IPS DF 19.7 (cell line): ENCODE data around the gene RNMT.
"Not testable (repeated sequence)": the region's sequence is repeated elsewhere in the genome, so short reads cannot be mapped to it uniquely, and the experiment has no call there.

Source experiments
- DNase-seq: peaks from one replicate; pipeline ENCODE4 v3.0.0-alpha.2; 2013; ENCODE audit warnings: low read depth, low spot score

RNMT gene

GRCh38 chr18:13735681-13736080 lies 9.2 kb downstream of the RNMT start:
- no peak for DNase-seq

DNA sequence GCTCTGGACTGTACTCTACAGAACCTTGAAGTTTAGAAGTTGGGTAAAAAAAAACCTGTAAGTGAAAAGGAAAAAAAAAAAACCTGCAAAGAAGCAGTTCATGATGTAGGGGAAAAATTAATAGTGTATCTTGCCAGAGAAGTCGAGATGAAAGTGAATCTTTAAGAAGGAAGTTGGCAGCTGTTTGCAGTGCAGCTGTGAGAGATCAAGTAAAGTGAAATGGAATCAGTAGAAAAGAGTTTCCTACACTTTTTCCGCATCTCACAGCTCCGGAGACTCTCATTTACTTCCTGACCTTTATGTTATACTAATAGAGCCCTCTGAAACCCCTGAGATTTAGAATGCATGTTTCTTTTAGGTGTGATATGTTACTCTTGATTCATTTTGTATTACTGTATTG lies 19.2 kb downstream of the RNMT start:
- no peak for DNase-seq

DNA sequence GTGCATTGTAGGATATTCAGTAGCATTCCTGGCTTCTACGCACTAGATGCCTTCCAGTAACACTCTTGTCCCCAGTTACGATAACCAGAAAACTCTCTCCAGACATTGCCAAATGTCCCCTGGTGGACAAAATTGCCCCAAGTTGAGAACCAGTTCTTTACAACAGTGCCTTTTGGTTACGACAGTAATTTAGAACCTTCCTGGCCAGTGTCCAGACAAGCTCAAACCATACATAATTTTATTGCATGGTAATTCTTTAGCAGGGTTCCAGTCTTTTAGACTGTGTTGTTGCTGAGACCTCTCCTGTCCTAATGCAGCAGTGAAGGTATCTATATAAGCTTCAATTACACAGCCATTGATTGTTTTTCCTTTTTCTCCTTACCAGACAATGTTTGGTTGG lies 20.2 kb downstream of the RNMT start:
- DNase-seq, result no peak

DNA sequence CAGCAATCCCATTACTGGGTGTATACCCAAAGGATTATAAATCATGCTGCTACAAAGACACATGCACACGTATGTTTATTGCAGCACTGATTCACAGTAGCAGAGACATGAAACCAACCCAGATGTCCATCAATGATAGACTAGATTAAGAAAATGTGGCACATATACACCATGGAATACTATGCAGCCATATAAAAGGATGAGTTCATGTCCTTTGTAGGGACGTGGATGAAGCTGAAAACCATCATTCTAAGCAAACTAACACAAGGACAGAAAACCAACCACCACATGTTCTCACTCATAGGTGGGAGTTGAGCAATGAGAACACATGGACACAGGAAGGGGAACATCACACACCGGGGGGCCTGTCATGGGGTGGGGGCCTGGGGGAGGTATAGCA lies 25.1 kb downstream of the RNMT start:
- not testable (repeated sequence) for DNase-seq

- DNase-seq, result no peak
These were observed 29.8 kb downstream of the RNMT start for GRCh38 chr18:13756261-13756660.

- DNase-seq, result no peak
These were observed 30.2 kb downstream of the RNMT start for GRCh38 chr18:13756671-13757070.

DNA sequence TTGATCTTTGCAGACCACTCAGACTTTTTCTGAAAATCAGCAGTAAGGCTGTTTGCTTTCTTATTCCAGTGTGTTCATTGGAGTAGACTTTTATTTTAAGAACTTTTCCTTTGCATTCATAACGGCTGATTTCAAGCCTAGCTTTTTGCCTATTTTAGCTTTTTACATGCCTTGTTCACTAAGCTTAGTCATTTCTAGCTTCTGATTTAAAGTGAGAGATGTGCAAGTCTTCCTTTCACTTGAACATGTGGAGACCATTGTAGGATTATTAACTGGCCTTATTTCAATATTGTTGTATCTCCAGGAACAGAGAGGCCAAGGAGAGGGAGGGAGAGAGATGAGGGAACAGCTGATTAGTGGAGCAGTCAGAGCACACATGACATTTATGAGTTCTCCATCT lies 32.1 kb downstream of the RNMT start:
- DNase-seq, result no peak

GRCh38 chr18:13760047-13760446 lies 33.6 kb downstream of the RNMT start:
- DNase-seq, result no peak

- no peak for DNase-seq
These were observed 36.4 kb downstream of the RNMT start for GRCh38 chr18:13762690-13763439.

GRCh38 chr18:13775058-13775457 lies 48.6 kb downstream of the RNMT start:
- no peak for DNase-seq

- no peak for DNase-seq
These were observed 64.7 kb downstream of the RNMT start for GRCh38 chr18:13791181-13791580.

GRCh38 chr18:13793819-13794218 lies 67.3 kb downstream of the RNMT start:
- DNase-seq, result no peak

DNA sequence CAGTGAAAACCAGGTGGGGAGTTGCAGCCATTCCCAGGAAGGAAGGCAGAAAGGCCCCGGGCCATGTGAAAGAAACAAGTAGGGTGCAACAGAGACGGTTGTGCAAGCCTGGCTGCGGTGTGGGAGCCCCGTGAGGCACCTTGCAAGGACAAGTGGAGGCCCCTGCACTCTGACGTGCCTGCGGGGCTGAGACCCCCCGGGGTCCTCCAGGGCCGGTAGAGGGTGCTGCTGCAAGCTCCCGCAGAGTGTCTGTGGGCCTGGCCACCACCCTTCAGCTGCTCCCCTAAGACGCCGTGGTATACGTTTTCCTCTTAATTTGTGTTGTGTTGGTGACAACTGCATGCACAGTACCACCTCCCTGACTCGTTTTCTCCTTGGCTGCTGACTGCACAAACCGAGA lies 70.0 kb downstream of the RNMT start:
- DNase-seq, result no peak

DNA sequence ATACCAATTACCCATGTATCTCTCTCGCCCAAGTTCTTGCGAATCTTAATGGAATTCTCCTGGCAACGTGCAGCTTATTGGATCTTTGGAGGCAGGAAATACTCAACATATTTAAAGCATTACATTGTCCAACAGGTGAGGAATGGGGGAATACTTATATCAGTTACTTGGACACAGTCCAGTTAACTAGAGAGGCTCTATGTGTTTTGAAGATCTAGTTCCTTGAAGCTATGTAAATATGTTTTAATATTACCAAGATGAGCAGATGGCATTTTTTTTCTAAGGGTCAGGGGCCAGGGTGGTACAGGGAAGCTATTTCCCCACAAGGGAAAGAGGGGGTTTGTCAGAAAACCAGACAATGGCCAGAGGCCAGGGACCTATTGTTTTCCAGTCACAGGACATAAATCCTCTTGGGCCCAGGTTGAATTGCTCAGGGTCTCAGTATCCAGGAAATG lies 70.7 kb downstream of the RNMT start:
- no peak for DNase-seq

- no peak for DNase-seq
These were observed 72.9 kb downstream of the RNMT start for GRCh38 chr18:13799396-13799795.

GRCh38 chr18:13800505-13801259 lies 74.2 kb downstream of the RNMT start:
- no peak for DNase-seq

GRCh38 chr18:13801260-13801601 lies 74.8 kb downstream of the RNMT start:
- DNase-seq, result no peak

- no peak for DNase-seq
These were observed 77.8 kb downstream of the RNMT start for GRCh38 chr18:13804305-13804704.

- DNase-seq, result no peak
These were observed 82.0 kb downstream of the RNMT start for GRCh38 chr18:13808294-13809042.

DNA sequence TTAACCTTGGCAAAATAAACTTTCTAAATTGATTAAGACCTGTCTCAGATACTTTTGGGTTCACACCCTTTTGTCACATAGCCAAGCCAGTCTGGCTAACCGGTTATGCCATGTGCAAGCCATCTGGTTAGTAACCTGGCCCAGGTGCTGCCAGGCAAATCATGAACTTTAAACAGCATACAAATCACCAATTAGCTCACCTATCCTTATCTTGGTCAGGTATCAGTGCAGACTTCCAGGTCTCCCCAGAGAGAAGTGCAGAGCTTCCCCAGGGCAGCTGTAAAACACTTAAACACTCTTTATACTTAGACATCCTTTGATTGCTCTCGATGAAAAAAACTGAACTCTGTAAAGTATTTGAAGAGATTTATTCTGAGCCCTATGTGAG lies 82.6 kb downstream of the RNMT start:
- DNase-seq, result no peak

- no peak for DNase-seq
These were observed 83.2 kb downstream of the RNMT start for GRCh38 chr18:13809531-13810255.

DNA sequence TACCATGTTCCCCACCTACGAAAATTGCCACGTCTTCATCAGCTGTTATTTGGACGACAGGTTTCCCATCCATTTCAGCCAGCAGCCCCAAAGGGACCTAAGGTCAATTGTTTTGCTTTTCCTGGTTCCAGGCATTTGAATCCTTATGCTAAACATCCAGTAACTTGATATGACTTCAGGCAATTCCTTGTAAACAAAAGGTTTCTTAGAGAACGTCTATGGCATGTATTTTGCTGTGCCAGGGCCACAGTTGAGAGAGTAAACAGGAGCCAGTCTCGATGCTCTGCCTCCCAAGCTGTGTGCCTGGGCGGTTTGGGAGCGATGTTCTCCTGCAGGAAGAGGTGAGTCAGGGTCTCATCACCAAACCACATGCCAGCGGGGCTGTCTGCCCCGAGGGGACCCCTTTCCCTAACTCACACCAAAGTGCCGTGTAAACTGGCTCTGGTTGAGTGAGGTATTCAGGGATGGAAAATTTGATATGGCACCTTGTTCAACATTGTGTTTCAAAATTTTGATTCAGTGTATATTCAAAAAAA lies 84.5 kb downstream of the RNMT start:
- DNase-seq, result no peak
